GM12878 (cell line): Measurements from ENCODE around the gene ADAMTS17. TPM values are rescaled to one million over a fixed set of nuclear protein-coding genes. Genes with fewer than 3 reads are reported as not detected.

Source experiments
- ATAC-seq: fragments of 200-7000 bp; cut with Tn5 transposase; 3 replicates; pipeline ENCODE4 v1.9.1; 2020; ENCODE audit warnings: mild to moderate bottlenecking, moderate library complexity
- BruUV-seq: library from RNA; stranded (reverse); fragments of 400-500 nt; replicated peaks from 2 replicates; lab custom pipeline; 2021; lab: Mats Ljungman, UMichigan
- CTCF ChIA-PET: fragments of 300-600 bp; sonication (Branson Sonifier 250); formaldehyde crosslinking; extraction: SDS; loops from one replicate; lab custom pipeline; 2021; ENCODE audit warnings: inconsistent platforms; lab: Yijun Ruan, JAX
- POLR2A ChIA-PET: fragments of 350-600 bp; formaldehyde crosslinking; extraction: SDS; loops from one replicate; lab custom pipeline; 2021; ENCODE audit warnings: inconsistent platforms; lab: Charles Lee
- RAD21 ChIA-PET: fragments of 300-600 bp; sonication (Branson Sonifier 250); formaldehyde crosslinking; loops from one replicate; lab custom pipeline; 2023; ENCODE audit warnings: antibody characterized with exemption; ENCODE audit not compliant: unreplicated experiment; lab: Charles Lee
- SMC1A ChIA-PET: fragments of 300-600 bp; sonication (Branson Sonifier 250); formaldehyde crosslinking; loops from one replicate; lab custom pipeline; 2023; ENCODE audit not compliant: unreplicated experiment, uncharacterized antibody; lab: Charles Lee
- DNase-seq: peaks from one replicate; pipeline ENCODE4 v3.0.0-alpha.2; 2011; ENCODE audit warnings: low read depth, low spot score
- FAIRE-seq: peaks from 3 replicates; lab custom pipeline; 2011; peaks lifted over from hg19 to GRCh38; lab: Jason Lieb, UNC
- H2AFZ ChIP-seq: 2 replicates; pipeline ENCODE4 v1.6.0; 2011; ENCODE audit warnings: low read depth, low read length, control low read depth; ENCODE audit not compliant: control insufficient read depth
- H3K27ac ChIP-seq: 2 replicates; pipeline ENCODE4 v1.5.1; 2011; ENCODE audit warnings: control low read depth; ENCODE audit not compliant: control insufficient read depth, insufficient read depth
- H3K27me3 ChIP-seq, 2 experiments: replicated peaks in 1 of 2; 2 replicates each; pipeline versions ENCODE4 v1.6.0 to v1.6.1; 2011; ENCODE audit warnings: low read length in 1 of 2; ENCODE audit not compliant: control insufficient read depth in 2 of 2, insufficient read depth in 2 of 2
- H3K36me3 ChIP-seq, 2 experiments: 2 replicates each; pipeline ENCODE4 v1.5.1; 2011; ENCODE audit warnings: low read length in 1 of 2; ENCODE audit not compliant: control insufficient read depth in 2 of 2, insufficient read depth in 2 of 2
- H3K4me1 ChIP-seq: 2 replicates; pipeline ENCODE4 v1.6.1; 2011; ENCODE audit warnings: mild to moderate bottlenecking, low read length, moderate library complexity, mixed read lengths; ENCODE audit not compliant: control insufficient read depth, insufficient read depth
- H3K4me2 ChIP-seq: 2 replicates; pipeline ENCODE4 v1.6.0; 2011; ENCODE audit warnings: control low read depth; ENCODE audit not compliant: control insufficient read depth, insufficient read depth
- H3K4me3 ChIP-seq: fragments of 200-600 bp; sonication (generic); 2 replicates; pipeline ENCODE4 v1.5.1; 2016
- H3K79me2 ChIP-seq: 2 replicates; pipeline ENCODE4 v1.6.0; 2011; ENCODE audit warnings: low read length; ENCODE audit not compliant: control insufficient read depth, insufficient read depth
- H3K9ac ChIP-seq: 2 replicates; pipeline ENCODE4 v1.8.0; 2011; ENCODE audit warnings: low read length, control low read depth, mixed read lengths; ENCODE audit not compliant: control insufficient read depth, insufficient read depth
- H3K9me3 ChIP-seq: replicated peaks from 3 replicates; pipeline ENCODE4 v1.5.1; 2011; ENCODE audit warnings: mild to moderate bottlenecking, low read length; ENCODE audit not compliant: control insufficient read depth, insufficient read depth
- H4K20me1 ChIP-seq: 2 replicates; pipeline ENCODE4 v1.6.0; 2011; ENCODE audit not compliant: control insufficient read depth, insufficient read depth
- BMI1 ChIP-seq: fragments of 450-650 bp; IDR thresholded peaks from 2 replicates; pipeline ENCODE4 v1.6.1; 2016; ENCODE audit warnings: mild to moderate bottlenecking, moderate library complexity, borderline replicate concordance
- CREM ChIP-seq: IDR thresholded peaks from 2 replicates; pipeline ENCODE4 v1.6.1; 2014; ENCODE audit warnings: antibody characterized with exemption, low read depth
- EGR1 ChIP-seq, 2 experiments: IDR thresholded peaks; 1 replicate in 1 of 2; 2 replicates in 1 of 2; pipeline ENCODE4 v1.6.1; 2011 to 2012; ENCODE audit warnings: low read depth in 2 of 2, low read length in 2 of 2, borderline replicate concordance in 1 of 2, mild to moderate bottlenecking in 1 of 2, moderate library complexity in 1 of 2
- HDAC2 ChIP-seq: fragments of 200-600 bp; sonication (generic); IDR thresholded peaks from 2 replicates; pipeline ENCODE4 v1.6.1; 2017
- MYB ChIP-seq: fragments of 150-350 bp; IDR thresholded peaks from 2 replicates; pipeline ENCODE4 v1.6.1; 2014; ENCODE audit warnings: mild to moderate bottlenecking, low read depth, low read length, borderline replicate concordance
- NFYB ChIP-seq: IDR thresholded peaks from 2 replicates; pipeline ENCODE4 v1.6.1; 2011; ENCODE audit warnings: low read depth, mild to moderate bottlenecking, low read length, improper control_type of control experiment, moderate library complexity; ENCODE audit not compliant: insufficient read depth
- RAD21 ChIP-seq: IDR thresholded peaks from 2 replicates; pipeline ENCODE4 v1.6.1; 2011; ENCODE audit warnings: mild to moderate bottlenecking, low read depth, low read length, moderate library complexity; ENCODE audit not compliant: insufficient read depth
- SMAD5 ChIP-seq: IDR thresholded peaks from 2 replicates; pipeline ENCODE4 v1.6.1; 2016; ENCODE audit warnings: antibody characterized with exemption, low read depth
- SPI1 ChIP-seq: IDR thresholded peaks from 2 replicates; pipeline ENCODE4 v1.6.1; 2011; ENCODE audit warnings: low read depth, mild to moderate bottlenecking, low read length, moderate library complexity, borderline replicate concordance; ENCODE audit not compliant: insufficient read depth
- SRF ChIP-seq, 2 experiments: IDR thresholded peaks; 2 replicates each; pipeline ENCODE4 v1.6.1; 2011; ENCODE audit warnings: low read depth in 2 of 2, low read length in 2 of 2, mild to moderate bottlenecking in 1 of 2, moderate library complexity in 1 of 2
- SUPT20H ChIP-seq: IDR thresholded peaks from 2 replicates; pipeline ENCODE4 v1.6.1; 2011; ENCODE audit warnings: low read depth, mild to moderate bottlenecking, low read length, moderate library complexity, borderline replicate concordance; ENCODE audit not compliant: control insufficient read depth
- TCF7 ChIP-seq: IDR thresholded peaks from 2 replicates; pipeline ENCODE4 v1.6.1; 2014; ENCODE audit warnings: antibody characterized with exemption, borderline replicate concordance
- ZNF207 ChIP-seq: fragments of 450-650 bp; IDR thresholded peaks from 2 replicates; pipeline ENCODE4 v1.6.1; 2014; ENCODE audit warnings: antibody characterized with exemption, mild to moderate bottlenecking, borderline replicate concordance
- ZNF592 ChIP-seq: fragments of 450-650 bp; IDR thresholded peaks from 2 replicates; pipeline ENCODE4 v1.6.1; 2017; ENCODE audit warnings: mild to moderate bottlenecking, moderate library complexity
- WGBS: methylation state at CpG from one replicate; pipeline ENCODE4 v1.1.6; 2016; ENCODE audit warnings: low lambda C conversion rate; ENCODE audit not compliant: insufficient replicate concordance, insufficient coverage; ENCODE audit errors: missing lambda C conversion rate; 5-methylcytosine and 5-hydroxymethylcytosine counted together
- in situ Hi-C: fragments of 300-500 bp; cut with MboI; formaldehyde crosslinking; loops from 9 replicates; pipeline ENCODE4 v1.14.3; 2018; ENCODE audit warnings: mixed read lengths
- intact Hi-C: fragments of 100-400 bp; cut with micrococcal nuclease; formaldehyde crosslinking; loops from one replicate; pipeline ENCODE4 v1.14.2; 2022; ENCODE audit not compliant: unreplicated experiment
- polyA plus RNA-seq, 11 experiments: library from polyadenylated mRNA; depleted of rRNA in 4 of 11; unstranded in 6 of 11; stranded (reverse) in 5 of 11; fragments of >200 nt; fragmentation: Nextera tagmentation in 4 of 11; fragmentation: Illumina TruSeq in 1 of 11; extraction: Ambion mirVana in 4 of 11; extraction: Trizol in 1 of 11; gene quantifications; 1 replicate in 1 of 11; 2 replicates in 10 of 11; pipeline versions ENCODE4 v1.2.1 to v1.2.3, GENCODE V29; 2011 to 2016; ENCODE audit warnings: inconsistent platforms in 2 of 11, missing spikeins in 2 of 11, low read depth in 1 of 11
- total RNA-seq, 4 experiments: library from RNA; depleted of rRNA in 3 of 4; stranded (reverse); fragments of >200 nt in 3 of 4; fragmentation: Illumina TruSeq in 1 of 4; extraction: Trizol in 1 of 4; gene quantifications; 2 replicates each; pipeline versions ENCODE4 v1.2.1 to v1.2.3, GENCODE V29; 2013 to 2021
- TF ChIP-seq, protein P1 (sequence below): fragments of 450-650 bp; IDR thresholded peaks from 2 replicates; pipeline ENCODE4 v1.6.1; 2016; ENCODE audit warnings: mild to moderate bottlenecking
- TF ChIP-seq, protein P2 (sequence below): fragments of 450-650 bp; IDR thresholded peaks from 2 replicates; pipeline ENCODE4 v1.6.1; 2017; ENCODE audit warnings: mild to moderate bottlenecking, low read depth, inconsistent platforms; ENCODE audit not compliant: poor library complexity, severe bottlenecking

The ADAMTS17 gene
- total and polyA plus RNA-seq, 10 of the 15 experiments (the other 5 are each of a cell fraction or from before 2014, with no cell fraction given), result 0.04 to 0.50 (median 0.10) TPM; not detected in 4

DNA sequence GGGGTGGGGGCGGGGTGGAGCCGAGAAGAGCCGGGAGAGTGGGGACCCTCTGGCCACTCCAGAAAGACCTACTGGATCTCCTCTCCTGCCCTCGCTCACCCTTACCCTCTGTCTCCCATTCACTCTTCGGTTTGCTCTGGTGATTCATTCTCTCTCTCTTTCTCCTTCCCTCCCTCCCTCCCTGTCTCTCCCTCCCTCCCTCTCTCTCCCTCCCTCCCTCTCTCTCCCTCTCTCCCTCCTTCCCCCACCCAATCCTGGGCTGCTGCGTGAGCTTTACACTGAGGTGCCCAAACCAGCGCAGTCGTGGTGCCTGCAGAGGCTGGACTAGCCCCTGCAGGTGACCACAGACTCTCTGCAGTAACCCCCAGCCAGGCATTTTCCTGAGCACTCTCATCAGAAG, 32.2 kb upstream of the ADAMTS17 start:
- H3K27ac ChIP-seq, result no peak overlapping the region
- BruUV-seq, result no TSS peak
- ChIA-PET POLR2A (no interaction called here), SMC1A (no interaction called here), CTCF (no interaction called here), RAD21 (no interaction called here)
- H4K20me1 ChIP-seq, result no peaks in the 10 kb centered on the region
- FAIRE-seq (no peak), DNase-seq (no peak), ATAC-seq (no peak)
- H3K79me2 ChIP-seq, result no peaks in the 10 kb centered on the region
- TF ChIP-seq ZNF207 (no peak), TCF7 (no peak), BMI1 (no peak), SRF (IDR thresholded peaks at IDR 0.05; ENCODE audit: low read depth in 2 of 2, low read length in 2 of 2) (no peak), SPI1 (no peak), CREM (no peak), SUPT20H (no peak), NFYB (no peak), SMAD5 (no peak), EGR1 (IDR thresholded peaks at IDR 0.05; ENCODE audit: borderline replicate concordance in 1 of 2, low read depth in 2 of 2, low read length in 2 of 2) (no peak), RAD21 (no peak), ZNF592 (no peak), MYB (no peak), HDAC2 (no peak)
- TF ChIP-seq, protein P1, sequence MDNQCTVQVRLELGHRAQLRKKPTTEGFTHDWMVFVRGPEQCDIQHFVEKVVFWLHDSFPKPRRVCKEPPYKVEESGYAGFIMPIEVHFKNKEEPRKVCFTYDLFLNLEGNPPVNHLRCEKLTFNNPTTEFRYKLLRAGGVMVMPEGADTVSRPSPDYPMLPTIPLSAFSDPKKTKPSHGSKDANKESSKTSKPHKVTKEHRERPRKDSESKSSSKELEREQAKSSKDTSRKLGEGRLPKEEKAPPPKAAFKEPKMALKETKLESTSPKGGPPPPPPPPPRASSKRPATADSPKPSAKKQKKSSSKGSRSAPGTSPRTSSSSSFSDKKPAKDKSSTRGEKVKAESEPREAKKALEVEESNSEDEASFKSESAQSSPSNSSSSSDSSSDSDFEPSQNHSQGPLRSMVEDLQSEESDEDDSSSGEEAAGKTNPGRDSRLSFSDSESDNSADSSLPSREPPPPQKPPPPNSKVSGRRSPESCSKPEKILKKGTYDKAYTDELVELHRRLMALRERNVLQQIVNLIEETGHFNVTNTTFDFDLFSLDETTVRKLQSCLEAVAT, result no peak
- TF ChIP-seq, protein P2, sequence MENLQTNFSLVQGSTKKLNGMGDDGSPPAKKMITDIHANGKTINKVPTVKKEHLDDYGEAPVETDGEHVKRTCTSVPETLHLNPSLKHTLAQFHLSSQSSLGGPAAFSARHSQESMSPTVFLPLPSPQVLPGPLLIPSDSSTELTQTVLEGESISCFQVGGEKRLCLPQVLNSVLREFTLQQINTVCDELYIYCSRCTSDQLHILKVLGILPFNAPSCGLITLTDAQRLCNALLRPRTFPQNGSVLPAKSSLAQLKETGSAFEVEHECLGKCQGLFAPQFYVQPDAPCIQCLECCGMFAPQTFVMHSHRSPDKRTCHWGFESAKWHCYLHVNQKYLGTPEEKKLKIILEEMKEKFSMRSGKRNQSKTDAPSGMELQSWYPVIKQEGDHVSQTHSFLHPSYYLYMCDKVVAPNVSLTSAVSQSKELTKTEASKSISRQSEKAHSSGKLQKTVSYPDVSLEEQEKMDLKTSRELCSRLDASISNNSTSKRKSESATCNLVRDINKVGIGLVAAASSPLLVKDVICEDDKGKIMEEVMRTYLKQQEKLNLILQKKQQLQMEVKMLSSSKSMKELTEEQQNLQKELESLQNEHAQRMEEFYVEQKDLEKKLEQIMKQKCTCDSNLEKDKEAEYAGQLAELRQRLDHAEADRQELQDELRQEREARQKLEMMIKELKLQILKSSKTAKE, result no peak
- H3K9ac ChIP-seq, result no peak overlapping the region
- in situ Hi-C loops (no loop called here), intact Hi-C loops (no loop called here)
- H3K4me3 ChIP-seq, result no peak overlapping the region
- H3K4me1 ChIP-seq, result no peaks in the 10 kb centered on the region
- H3K36me3 ChIP-seq, result no peaks in the 10 kb centered on the region
- no CpG with 5 or more reads among the region's 8 CpGs for WGBS
- no peak overlapping the region for H3K4me2 ChIP-seq
- no peaks in the 10 kb centered on the region; the same call in 2 of the 3 replicates for H3K9me3 ChIP-seq
- H3K27me3 ChIP-seq, result no peaks in the 10 kb centered on the region
- H2AFZ ChIP-seq, result no peak overlapping the region
